Stimulated activated CD4-positive, alpha-beta T cell treated with anti-CD3 and anti-CD28 coated beads, Interleukin-4, amount 100 ng/mL, for 4 hours (primary cell): ENCODE results near the gene CCNI.
A peak's percentile ranks its signal among the peaks of the same experiment; 100 is the strongest.
"Not testable (repeated sequence)": the region's sequence is repeated elsewhere in the genome, so short reads cannot be mapped to it uniquely, and the experiment has no call there.

Experiments
- DNase-seq, 2 experiments: peaks; one replicate each; pipeline ENCODE4 v3.0.0-alpha.2; 2020

CCNI gene, protein sequence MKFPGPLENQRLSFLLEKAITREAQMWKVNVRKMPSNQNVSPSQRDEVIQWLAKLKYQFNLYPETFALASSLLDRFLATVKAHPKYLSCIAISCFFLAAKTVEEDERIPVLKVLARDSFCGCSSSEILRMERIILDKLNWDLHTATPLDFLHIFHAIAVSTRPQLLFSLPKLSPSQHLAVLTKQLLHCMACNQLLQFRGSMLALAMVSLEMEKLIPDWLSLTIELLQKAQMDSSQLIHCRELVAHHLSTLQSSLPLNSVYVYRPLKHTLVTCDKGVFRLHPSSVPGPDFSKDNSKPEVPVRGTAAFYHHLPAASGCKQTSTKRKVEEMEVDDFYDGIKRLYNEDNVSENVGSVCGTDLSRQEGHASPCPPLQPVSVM

DNA sequence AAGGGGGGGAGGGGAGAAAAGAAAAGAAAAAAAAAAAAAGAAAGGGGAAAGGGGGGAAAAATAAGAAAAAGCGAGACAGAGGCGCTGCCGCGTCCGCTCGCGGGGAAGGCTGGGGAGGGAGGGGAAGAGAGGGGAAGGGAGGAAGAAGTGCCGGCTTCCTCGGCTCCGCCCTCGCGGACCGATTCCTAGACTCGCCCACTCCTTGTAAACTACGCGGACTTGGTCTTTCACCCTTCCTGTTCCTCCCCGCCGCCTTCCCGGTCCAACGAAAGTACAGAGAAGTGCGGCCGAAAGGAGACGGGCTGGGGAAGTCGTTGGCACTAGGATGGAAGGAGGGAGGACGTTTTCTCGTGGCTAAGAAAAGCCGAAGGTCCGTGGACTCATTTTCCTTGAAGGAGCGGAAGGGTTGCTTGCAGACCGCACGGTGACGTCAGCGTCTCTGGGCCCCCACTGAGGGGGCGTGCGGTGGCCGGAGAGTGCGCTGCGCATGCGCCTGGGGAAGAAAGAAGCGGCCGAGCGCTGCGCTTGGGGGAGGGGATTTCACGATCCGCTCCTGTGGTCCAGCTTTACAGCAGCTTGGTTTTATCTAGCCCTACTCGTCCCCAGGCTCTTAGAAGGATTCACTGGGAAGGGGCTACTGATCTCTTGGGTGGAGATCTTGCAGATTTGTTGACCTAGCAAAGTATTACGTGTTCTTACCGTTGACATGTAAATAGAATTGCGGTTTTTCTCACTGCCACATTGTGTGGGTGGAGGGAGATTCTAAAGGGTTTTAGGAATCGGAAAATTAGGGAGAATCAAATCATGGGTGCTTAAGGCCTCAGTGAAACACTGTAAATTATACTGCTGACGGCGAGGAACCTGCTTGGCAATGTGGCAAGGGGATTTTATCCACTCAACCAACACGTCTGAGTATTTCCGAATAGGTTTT lies at the start of gene CCNI:
CCNI (minus strand) TSS at position 121 of the 931 bp plus-strand sequence. CDS start 9,627 bp downstream, outside the sequence.
- DNase-seq: peak; percentile 88 to 90

DNA sequence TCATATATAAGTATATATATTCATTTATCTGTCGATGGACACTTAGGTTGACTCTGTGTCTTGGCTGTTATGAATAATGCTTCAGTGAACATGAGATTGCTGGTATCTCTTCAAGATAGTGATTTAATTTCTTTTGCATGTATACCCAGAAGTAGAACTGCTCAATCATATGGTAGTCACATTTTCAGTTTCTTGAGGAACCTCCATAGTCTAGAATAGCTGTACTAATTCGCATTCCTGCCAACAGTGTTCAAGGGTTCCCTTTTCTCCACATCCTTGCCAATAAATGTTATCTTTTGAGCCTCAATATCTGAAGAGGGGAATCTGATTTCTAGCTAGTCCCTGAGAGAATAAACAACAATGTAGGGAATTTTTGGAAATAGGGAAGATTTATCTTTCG lies 48.8 kb upstream of the CCNI start:
- no peak for DNase-seq

DNA sequence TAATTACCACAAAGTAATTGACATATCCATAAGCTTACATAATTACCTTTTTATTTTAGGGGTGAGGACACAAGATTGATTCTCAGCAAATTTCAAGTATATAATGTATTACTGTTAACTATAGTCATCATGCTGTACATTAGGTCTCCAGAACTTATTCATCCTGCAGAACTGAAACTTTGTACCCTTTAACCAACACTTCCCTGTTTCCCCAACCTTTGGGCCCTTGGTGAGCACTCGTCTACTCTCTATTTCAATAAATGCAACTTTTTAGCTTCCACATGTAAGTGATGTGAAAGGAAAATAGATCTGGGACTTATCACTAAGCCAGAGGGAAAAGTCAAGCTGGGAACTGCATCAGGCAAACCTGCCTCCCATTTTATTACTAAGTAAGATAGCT lies 47.6 kb upstream of the CCNI start:
- no peak for DNase-seq

DNA sequence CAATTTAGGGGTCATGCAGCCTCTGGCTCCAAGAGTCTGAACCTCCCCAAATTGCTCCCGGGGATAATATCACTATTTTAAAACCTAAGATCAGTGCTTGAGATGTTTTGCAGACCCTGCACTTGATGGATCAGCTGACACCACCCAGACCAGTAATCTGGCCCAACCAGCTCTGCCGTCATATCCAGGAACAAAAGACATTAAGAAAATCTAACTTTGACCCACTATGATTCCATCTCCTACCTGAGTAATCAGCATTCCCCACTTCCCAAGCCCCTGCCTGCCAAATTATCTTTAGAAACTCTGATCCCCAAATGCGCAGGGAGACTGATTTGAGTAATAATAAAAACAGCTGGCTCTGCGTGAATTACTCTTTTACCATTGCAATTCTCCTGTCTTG lies 46.9 kb upstream of the CCNI start:
- DNase-seq: no peak

DNA sequence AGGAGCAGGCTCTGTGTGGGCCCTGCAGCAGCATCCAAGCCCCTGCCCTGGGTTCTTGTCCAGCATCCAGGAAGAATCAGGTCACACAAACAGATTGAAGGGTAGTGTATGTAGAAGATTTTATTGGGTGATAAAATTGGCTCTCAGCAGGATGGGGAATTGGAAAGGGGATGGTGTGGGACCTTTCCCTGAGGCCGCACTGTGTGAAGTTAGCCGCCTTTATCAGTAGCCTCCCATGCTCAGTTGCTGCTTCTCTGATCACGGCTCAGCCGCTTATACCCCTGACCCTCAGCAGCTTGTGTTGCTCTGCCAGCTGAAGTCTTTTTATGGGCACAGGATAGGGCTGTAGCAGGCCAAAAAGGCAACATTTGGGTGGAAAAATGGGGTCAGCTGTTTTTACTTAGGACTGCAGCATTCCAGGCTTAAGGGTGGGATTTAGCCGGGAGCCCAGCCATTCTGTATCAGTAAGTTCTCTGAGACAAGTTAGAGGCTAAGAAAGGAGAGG lies 46.0 kb upstream of the CCNI start:
- no peak for DNase-seq

DNA sequence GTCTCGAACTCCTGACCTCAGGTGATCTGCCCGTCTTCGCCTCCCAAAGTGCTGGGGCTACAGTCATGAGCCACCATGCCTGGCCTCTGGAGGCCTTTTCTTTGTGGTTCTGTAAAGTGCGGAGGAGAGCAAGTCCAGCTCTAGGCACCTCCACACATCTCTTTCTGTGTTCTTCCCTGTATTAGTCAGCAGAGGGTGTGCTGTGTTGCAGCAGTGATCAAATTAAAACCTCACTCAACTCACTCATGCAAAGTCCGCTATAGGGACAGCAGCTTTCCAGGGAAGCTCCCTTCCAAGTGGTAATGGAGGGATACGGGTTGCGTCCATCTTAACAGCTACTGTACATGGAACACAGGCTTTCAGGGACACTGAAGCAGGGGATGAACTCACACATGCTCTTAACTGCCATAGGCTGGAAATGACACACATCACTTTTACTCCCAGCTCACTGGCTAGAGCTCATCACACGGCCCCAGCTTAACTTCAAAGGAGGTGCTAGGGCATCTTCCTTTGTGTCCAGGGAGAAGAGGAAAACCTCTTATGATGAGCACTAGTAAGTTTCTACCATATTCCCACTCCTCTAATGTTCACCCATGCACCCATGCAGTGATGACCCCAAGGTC lies 45.2 kb upstream of the CCNI start:
- no peak for DNase-seq

DNA sequence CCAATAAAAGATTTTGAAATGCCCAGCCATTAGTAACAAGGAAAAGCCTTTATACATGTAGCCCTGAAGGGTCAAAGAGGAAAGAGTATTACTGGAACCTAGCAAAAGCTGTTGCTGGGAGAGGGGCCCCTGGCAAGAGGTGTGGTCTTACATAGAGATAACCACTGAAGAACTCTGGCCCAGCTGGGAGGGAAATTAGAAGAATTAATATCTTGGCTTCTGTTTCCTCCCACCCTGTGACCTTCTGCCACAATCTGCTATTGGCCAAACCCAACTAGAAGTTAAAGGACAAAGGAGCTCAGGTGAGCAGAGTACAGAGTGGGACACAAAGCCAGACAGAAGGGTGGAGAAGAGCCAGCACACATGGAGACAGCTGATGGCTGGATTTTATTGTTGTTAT lies 41.9 kb upstream of the CCNI start:
- DNase-seq: no peak

DNA sequence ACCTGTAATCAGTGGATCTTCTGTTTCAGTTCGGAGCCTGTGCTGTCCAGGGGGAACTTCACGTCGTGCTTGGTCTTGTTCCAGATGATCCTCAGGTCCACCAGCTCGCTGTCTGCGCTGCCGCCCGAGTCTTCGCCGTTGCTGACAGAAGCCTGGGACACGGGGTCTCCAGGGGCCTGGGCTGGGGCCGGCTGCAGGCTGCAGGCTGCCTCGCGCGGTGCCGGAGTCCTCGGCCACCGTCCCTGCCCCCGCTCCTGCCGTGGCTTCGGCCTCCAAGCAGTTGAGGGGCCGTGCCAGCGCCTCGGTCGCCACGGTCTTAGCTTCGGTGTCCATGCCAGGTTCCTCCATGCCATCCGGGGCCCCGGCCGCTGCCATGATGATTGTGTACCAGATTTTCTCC lies 37.3 kb upstream of the CCNI start:
- no peak for DNase-seq

DNA sequence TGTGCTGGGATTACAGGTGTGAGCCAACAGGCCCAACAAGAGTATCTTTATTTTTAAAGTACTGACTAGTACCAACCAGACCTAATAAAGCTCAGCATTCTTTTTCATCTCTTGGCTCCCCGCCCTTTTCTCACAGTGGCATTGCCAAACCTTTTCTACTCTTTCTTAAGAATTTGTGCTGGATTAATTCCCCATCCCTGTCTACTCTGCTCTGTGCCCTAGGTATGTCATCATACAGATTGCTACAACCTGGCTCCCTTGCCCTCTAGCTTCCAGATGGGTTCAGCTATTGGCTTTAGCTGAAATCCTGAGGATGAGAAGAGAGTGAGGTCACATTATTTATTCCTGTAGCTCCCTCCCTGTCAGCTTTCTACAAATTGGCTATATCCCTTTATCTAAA lies 34.9 kb upstream of the CCNI start:
- no peak for DNase-seq

DNA sequence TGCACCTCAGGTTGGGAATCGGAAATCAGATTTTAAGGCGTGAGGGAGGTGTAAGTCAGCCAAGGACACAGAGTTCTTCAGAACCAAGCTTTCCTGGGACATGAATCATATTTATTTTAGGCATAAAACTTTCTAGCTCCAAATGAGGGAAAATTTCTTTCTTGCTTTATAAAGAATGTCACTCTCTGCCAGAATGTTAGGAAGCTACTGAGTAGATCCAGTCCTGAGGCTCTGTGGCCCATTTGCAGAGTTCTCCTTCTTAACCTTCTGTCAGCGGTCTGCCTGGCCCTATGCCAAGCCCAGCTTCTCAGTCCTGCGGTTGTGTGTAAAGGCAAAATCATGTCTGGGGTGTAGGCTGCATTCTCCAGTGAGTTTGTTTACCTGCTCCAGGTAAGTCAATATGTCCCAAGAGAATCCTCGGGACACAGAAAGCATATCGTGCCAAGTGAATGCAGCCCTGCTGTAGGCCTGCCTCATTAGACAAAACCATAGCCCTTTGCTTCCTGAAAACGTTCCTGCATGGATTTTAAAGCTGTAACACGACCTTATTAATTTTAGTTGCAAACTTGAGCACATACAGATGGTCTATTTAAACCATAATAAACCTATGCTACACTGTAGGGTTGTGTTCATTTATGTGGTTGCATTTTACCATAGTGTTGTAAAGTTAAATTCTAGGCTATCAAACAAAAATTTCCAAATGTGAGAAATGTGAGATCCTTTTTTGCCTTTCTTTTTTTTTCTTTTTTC lies 29.2 kb upstream of the CCNI start:
- no peak for DNase-seq

DNA sequence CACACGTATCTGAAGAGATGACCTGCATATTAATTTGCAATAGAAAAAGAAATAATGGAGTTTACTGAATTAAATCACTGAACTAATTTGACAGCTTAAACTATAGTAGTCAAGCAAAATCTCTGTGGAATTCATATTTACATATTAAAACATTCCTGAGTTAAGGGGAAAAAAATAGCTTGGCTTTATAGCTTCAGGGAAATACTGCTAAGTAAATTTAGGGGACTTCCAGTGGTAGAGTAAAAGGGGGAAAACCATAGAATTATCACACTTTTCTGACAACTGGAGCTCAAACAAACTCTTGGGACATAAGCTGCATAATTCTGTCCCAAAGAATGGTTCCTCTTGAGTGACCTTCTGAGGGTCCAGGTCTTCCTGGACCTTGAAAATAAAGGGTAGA lies 28.6 kb upstream of the CCNI start:
- no peak for DNase-seq

DNA sequence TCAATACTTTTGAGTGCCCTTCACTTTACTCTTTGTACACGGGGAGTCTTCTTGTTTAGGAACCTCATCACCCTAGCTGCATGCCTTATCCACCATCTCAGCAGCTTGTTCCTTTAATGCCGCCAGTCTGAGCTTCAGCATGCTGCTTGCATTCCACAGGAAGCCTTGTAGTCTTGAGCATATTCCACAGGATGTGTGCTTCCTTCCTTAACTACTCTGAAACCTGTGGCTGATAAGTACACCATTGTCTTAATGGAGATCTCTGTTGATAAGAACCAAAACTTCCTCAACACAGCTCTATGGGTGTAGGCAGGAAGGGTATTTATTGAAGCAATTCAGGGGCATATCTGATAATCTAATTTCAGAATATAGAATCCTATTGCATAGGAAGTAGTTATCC lies 24.4 kb upstream of the CCNI start:
- DNase-seq: no peak

DNA sequence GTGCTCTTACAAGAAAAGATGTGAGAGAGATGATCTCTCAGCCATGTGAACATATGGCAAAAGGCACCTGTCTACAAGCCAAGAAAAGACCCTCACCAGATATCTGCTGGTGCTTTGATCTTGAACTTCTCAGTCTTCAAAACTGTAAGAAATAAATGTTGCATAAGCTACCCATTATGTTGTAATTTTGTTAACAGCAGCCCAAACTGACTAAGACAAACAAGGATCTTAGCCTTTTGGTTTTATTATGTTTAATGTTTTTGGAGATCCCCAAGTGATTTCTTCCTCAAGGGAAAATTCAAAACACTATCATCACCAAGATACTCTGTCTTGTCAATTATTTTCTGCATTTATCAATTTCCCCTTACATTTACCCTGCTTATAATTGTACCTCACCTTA lies 21.8 kb upstream of the CCNI start:
- DNase-seq: no peak

DNA sequence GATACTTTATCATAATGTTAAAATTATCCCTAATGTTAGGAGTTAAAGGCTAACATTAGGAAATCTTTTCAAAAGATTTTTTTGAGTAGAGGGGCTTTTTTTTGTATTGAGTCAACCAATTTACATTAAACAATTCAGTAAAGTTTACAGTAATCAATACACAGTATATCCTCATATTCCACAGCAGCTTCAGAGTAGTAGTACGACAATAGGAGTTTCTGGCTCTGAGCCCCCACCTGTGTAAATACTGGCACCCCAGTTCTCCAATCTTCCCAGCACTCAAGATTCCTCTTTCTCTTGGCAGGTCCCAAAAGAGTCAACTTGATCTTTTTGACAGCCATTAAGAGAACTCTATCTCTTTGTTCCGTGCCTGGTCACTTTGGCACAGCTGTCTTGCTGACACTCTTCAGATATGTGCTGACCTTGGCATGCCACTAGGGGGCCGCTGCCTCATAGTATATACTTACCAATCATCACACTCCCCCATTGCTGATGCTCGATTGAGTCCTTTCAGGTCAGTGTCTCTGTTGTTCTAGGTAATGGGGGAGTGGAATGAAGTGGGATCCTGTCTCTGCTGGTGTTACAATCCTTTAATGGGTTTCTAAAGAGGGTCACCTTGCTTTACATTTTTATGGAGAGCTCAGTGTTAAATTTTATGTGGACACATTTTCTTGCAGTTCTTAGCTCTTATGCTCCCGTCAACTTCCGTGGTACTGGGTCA lies 19.5 kb upstream of the CCNI start:
- DNase-seq: peak; percentile 62 to 65

DNA sequence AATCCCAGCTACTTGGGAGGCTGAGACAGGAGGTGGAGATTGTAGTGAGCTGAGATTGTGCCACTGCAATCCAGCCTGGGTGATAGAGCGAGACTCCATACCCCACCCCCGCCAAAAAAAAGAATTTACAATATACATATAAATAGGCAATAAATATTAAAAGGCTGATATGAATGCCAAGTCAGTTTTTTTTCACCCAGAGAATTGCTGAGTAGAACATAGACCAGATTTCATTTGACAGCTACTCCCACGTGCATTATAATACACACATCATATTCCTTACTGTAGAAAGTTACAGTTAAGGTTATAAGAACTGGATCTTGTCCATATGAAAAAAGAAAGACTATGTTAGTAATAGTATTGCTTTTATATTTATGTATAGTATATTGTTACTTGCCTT lies 18.7 kb upstream of the CCNI start:
- no peak for DNase-seq

DNA sequence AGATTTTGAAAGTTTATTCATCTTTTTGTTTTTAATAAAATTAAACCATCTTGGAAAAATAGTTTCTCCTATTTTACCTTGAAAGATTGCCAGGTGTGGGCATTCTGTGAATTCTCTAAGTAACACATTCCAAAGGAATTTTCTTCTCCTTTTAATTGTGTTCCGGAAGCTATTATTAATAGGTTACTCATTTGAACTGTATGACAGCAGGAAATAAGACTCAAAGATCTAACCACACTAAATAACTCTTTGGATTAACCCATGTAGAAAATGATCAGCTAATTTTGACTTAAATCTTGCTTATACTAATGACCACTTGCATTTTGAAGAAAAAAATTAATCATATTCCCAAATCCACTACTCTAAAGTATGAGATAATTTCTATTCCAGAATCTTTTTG lies 17.6 kb upstream of the CCNI start:
- DNase-seq: no peak

DNA sequence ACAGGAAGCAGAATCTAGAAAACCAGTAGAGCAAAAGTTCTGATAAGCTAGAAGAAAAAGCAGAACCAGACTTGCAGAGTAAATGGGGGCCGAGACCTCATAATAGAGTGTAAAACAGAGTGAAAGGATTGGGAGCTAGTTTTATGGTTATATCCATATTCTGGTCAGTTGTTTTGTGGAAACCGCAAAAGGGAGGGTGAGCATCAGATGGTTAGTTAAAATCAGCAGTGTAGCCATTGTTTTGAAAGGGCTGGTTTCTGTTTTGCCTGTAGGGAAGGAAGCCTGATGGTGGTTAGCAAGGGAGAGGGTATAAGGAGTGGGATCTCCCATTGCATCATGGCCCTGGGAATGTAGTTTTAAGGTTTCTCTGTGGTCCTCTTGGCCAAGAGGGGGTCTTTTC lies 17.2 kb upstream of the CCNI start:
- DNase-seq: no peak

DNA sequence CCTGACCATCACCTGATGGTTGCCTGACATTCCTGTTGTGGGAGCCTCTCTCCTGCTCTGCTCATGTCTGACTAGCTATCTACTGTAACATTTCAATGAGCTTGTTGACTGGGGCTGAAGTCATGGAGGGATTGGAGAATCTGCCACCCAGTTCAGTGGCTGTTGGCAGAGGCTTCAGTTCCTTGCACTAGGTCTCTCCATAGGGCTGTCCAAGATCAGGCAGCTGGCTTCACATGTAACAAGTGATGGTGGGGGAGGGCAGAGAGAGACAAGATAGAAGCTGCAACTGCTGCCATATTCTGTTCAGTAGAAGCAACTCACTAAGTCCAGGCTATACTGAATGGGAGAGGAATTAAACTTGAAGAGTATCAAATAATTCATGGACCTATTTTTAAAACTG lies 14.1 kb upstream of the CCNI start:
- DNase-seq: no peak

DNA sequence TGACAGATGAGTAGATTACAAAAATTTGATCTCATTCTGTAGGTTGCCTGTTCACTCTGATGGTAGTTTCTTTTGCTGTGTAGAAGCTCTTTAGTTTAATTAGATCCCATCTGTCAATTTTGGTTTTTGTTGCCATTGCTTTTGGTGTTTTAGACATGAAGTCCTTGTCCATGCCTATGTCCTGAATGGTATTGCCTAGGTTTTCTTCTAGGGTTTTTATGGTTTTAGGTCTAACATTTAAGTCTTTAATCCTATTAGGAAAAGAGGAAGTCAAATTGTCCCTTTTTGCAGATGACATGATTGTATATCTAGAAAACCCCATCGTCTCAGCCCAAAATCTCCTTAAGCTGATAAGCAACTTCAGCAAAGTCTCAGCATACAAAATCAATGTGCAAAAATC lies 11.2 kb upstream of the CCNI start:
- DNase-seq: not testable (repeated sequence)

DNA sequence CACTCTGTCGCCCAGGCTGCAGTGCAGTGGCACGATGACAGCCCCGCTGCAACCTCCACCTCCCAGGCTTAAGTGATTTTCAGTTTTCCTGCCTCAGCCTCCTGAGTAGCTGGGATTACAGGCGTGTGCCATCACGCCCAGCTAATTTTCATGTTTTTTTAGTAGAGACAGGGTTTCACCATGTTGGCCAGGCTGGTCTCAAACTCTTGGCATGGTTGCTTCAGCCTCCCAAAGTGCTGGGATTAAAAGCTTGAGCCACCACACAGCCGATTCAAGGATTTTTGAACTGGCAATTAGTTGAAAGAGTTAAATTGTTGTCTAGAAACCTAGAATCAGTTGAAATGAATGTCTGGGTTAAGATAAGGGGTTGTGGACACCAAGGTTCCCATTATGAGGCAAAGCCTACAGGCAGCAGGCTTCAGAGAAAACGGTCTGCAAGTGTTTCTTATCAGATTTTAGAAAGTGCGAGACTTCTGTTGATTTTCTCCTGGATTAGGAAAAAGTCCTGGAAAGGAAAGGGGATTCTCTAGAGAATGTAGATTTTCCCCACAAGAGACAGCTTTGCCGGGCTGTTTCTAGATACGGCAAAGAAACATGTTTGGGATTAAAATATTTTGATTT lies 8.3 kb upstream of the CCNI start:
- DNase-seq: no peak

DNA sequence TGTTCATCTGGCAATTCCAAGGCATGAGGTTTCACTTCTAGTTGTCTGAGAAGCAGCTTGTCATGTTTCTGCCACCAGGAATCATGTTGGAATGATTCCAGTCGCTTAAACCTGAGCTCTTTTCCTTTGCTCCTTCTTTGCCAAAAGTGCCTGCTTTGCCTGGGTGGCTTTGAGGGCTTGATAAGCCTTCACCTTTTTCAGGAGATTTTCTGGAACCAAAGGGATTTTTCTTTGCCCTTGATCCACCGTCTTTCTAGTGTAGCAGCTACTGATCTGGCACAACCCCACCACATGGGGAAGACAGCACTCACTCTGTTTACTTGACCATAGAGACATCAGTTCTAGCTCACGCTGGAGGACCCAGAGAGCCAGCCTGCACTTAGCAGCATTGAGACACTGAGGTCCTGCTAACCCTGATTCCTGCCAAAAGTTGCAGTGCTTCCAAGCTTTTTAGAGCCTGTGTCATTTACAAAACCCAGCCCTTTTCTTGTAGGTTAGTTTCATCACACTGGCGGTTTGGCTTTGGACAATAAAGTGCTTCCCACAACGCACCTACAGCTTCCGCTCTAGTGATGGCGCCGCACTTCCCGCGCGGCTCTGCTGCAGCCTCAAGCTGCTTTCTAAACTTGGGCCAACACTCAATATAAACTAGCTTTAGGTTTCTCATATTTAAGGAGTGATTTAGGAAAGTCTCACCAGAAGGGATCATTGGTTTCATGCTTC lies 7.3 kb upstream of the CCNI start:
- DNase-seq: no peak
